K562 (cell line): ENCODE results near the gene FAAP100. TPM values are rescaled to one million over a fixed set of nuclear protein-coding genes. Genes with fewer than 3 reads are reported as not detected.

Experiments used
- ATF1 ChIP-seq, 2 experiments: fragments of 450-650 bp in 1 of 2; IDR thresholded peaks; 2 replicates each; pipeline ENCODE4 v1.6.1; 2016; ENCODE audit warnings: missing compliant biosample characterization in 1 of 2, missing genetic modification characterization in 1 of 2
- HMG20B ChIP-seq: fragments of 250-450 bp; sonication (Bioruptor Pico); IDR thresholded peaks from 2 replicates; pipeline ENCODE4 v1.5.0; 2021; ENCODE audit warnings: mild to moderate bottlenecking
- MAFG ChIP-seq: fragments of 450-650 bp; conservative IDR thresholded peaks from 2 replicates; pipeline ENCODE4 v1.6.1; 2016; ENCODE audit warnings: missing genetic modification characterization, missing compliant biosample characterization
- NEUROD1 ChIP-seq: fragments of 150-350 bp; IDR thresholded peaks from 2 replicates; pipeline ENCODE4 v1.6.1; 2014; ENCODE audit warnings: borderline replicate concordance, low read length, low read depth; ENCODE audit not compliant: partially characterized antibody
- PURB ChIP-seq: sonication (generic); formaldehyde crosslinking; IDR thresholded peaks from 2 replicates; pipeline ENCODE4 v1.9.0; 2021; ENCODE audit warnings: low read depth, mild to moderate bottlenecking, missing genetic modification reagents
- YBX1 ChIP-seq: fragments of 450-650 bp; IDR thresholded peaks from 2 replicates; pipeline ENCODE4 v1.7.1; 2016; ENCODE audit warnings: mild to moderate bottlenecking
- ZNF174 ChIP-seq: fragments of 250-450 bp; sonication (Bioruptor Pico); IDR thresholded peaks from 2 replicates; pipeline ENCODE4 v1.4.0; 2020; ENCODE audit warnings: mild to moderate bottlenecking
- polyA plus RNA-seq, 8 experiments: library from polyadenylated mRNA; depleted of rRNA in 4 of 8; stranded (reverse) in 5 of 8; unstranded in 3 of 8; fragments of >200 nt; fragmentation: Nextera tagmentation in 2 of 8; fragmentation: Illumina TruSeq in 1 of 8; extraction: Ambion mirVana in 2 of 8; extraction: Trizol in 1 of 8; gene quantifications; 2 replicates each; pipeline versions ENCODE4 v1.2.1 to v1.2.3, GENCODE V29; 2011 to 2014; ENCODE audit warnings: inconsistent platforms in 1 of 8, missing spikeins in 1 of 8
- total RNA-seq, 7 experiments: library from RNA; depleted of rRNA in 6 of 7; stranded (reverse); fragments of >200 nt in 6 of 7; fragmentation: Illumina TruSeq in 2 of 7; extraction: Trizol in 2 of 7; gene quantifications; 2 replicates each; pipeline versions ENCODE4 v1.2.1 to v1.2.3, GENCODE V29; 2011 to 2021; ENCODE audit warnings: low replicate concordance in 1 of 7
- TF ChIP-seq, protein P1 (sequence below): fragments of 450-650 bp; IDR thresholded peaks from 2 replicates; pipeline ENCODE4 v1.6.1; 2016; ENCODE audit warnings: mild to moderate bottlenecking, moderate library complexity
- TF ChIP-seq, protein P2 (sequence below): fragments of 450-650 bp; formaldehyde crosslinking; IDR thresholded peaks from 2 replicates; pipeline ENCODE4 v1.4.0; 2020; ENCODE audit warnings: mild to moderate bottlenecking, moderate library complexity
- TF ChIP-seq, protein P3 (sequence below): fragments of 450-650 bp; IDR thresholded peaks from 2 replicates; pipeline ENCODE4 v1.6.1; 2018; ENCODE audit not compliant: partially characterized antibody

FAAP100 gene
- total and polyA plus RNA-seq, 9 of the 15 experiments (the other 6 are each of a cell fraction or from before 2014, with no cell fraction given) = 0.31 to 51.2 (median 12.6) TPM

DNA sequence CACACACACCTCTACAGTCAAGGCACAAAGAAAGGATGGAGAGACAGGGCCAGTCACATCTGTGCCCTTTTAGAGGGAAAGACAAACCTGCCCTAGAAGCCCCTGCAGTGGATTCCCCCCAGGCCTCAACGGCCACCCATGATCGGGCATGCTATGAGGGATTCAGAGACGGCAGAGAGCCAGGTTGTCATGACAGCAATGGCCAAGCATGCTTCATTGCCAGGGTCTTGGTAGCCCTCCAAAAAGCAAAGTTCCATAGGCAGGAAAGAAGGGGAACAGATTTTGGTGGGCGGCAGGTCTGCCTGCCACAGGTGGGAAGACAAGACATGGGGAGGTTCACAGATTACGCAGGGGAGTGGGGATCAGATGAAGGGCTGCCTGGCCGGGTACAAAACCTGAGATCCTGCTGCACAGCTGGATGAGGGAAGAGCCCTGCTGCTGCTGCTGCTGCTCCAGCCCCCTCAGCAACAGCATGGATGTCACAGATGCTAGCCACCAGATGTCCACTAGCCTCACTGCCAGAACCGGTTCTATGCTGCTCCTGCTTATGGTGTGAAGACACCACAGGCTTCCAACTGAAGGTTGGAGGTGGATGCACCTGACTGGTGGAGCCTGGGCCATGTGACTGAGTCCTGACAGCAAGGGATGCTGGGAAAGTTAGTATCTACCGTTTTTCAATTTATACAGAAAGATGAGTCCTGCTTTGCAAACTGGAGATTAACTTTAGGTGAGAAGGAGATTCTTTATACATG lies 57.4 kb downstream of the FAAP100 start (continued):
- TF ChIP-seq, protein P1, sequence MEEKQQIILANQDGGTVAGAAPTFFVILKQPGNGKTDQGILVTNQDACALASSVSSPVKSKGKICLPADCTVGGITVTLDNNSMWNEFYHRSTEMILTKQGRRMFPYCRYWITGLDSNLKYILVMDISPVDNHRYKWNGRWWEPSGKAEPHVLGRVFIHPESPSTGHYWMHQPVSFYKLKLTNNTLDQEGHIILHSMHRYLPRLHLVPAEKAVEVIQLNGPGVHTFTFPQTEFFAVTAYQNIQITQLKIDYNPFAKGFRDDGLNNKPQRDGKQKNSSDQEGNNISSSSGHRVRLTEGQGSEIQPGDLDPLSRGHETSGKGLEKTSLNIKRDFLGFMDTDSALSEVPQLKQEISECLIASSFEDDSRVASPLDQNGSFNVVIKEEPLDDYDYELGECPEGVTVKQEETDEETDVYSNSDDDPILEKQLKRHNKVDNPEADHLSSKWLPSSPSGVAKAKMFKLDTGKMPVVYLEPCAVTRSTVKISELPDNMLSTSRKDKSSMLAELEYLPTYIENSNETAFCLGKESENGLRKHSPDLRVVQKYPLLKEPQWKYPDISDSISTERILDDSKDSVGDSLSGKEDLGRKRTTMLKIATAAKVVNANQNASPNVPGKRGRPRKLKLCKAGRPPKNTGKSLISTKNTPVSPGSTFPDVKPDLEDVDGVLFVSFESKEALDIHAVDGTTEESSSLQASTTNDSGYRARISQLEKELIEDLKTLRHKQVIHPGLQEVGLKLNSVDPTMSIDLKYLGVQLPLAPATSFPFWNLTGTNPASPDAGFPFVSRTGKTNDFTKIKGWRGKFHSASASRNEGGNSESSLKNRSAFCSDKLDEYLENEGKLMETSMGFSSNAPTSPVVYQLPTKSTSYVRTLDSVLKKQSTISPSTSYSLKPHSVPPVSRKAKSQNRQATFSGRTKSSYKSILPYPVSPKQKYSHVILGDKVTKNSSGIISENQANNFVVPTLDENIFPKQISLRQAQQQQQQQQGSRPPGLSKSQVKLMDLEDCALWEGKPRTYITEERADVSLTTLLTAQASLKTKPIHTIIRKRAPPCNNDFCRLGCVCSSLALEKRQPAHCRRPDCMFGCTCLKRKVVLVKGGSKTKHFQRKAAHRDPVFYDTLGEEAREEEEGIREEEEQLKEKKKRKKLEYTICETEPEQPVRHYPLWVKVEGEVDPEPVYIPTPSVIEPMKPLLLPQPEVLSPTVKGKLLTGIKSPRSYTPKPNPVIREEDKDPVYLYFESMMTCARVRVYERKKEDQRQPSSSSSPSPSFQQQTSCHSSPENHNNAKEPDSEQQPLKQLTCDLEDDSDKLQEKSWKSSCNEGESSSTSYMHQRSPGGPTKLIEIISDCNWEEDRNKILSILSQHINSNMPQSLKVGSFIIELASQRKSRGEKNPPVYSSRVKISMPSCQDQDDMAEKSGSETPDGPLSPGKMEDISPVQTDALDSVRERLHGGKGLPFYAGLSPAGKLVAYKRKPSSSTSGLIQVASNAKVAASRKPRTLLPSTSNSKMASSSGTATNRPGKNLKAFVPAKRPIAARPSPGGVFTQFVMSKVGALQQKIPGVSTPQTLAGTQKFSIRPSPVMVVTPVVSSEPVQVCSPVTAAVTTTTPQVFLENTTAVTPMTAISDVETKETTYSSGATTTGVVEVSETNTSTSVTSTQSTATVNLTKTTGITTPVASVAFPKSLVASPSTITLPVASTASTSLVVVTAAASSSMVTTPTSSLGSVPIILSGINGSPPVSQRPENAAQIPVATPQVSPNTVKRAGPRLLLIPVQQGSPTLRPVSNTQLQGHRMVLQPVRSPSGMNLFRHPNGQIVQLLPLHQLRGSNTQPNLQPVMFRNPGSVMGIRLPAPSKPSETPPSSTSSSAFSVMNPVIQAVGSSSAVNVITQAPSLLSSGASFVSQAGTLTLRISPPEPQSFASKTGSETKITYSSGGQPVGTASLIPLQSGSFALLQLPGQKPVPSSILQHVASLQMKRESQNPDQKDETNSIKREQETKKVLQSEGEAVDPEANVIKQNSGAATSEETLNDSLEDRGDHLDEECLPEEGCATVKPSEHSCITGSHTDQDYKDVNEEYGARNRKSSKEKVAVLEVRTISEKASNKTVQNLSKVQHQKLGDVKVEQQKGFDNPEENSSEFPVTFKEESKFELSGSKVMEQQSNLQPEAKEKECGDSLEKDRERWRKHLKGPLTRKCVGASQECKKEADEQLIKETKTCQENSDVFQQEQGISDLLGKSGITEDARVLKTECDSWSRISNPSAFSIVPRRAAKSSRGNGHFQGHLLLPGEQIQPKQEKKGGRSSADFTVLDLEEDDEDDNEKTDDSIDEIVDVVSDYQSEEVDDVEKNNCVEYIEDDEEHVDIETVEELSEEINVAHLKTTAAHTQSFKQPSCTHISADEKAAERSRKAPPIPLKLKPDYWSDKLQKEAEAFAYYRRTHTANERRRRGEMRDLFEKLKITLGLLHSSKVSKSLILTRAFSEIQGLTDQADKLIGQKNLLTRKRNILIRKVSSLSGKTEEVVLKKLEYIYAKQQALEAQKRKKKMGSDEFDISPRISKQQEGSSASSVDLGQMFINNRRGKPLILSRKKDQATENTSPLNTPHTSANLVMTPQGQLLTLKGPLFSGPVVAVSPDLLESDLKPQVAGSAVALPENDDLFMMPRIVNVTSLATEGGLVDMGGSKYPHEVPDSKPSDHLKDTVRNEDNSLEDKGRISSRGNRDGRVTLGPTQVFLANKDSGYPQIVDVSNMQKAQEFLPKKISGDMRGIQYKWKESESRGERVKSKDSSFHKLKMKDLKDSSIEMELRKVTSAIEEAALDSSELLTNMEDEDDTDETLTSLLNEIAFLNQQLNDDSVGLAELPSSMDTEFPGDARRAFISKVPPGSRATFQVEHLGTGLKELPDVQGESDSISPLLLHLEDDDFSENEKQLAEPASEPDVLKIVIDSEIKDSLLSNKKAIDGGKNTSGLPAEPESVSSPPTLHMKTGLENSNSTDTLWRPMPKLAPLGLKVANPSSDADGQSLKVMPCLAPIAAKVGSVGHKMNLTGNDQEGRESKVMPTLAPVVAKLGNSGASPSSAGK = peak; percentile 70
- TF ChIP-seq MAFG (no peak), ATF1 (CRISPR knock-in tag; IDR thresholded peaks at IDR 0.05) (no peak), ATF1 (tag; IDR thresholded peaks at IDR 0.05) (no peak), PURB (CRISPR knock-in tag) (no peak), HMG20B (no peak), NEUROD1 (no peak), ZNF174 (CRISPR knock-in tag) (no peak), YBX1 (no peak)
- TF ChIP-seq, protein P2, sequence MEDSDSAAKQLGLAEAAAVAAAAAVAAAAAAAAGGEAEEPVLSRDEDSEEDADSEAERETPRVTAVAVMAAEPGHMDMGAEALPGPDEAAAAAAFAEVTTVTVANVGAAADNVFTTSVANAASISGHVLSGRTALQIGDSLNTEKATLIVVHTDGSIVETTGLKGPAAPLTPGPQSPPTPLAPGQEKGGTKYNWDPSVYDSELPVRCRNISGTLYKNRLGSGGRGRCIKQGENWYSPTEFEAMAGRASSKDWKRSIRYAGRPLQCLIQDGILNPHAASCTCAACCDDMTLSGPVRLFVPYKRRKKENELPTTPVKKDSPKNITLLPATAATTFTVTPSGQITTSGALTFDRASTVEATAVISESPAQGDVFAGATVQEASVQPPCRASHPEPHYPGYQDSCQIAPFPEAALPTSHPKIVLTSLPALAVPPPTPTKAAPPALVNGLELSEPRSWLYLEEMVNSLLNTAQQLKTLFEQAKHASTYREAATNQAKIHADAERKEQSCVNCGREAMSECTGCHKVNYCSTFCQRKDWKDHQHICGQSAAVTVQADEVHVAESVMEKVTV = no peak
- TF ChIP-seq, protein P3, sequence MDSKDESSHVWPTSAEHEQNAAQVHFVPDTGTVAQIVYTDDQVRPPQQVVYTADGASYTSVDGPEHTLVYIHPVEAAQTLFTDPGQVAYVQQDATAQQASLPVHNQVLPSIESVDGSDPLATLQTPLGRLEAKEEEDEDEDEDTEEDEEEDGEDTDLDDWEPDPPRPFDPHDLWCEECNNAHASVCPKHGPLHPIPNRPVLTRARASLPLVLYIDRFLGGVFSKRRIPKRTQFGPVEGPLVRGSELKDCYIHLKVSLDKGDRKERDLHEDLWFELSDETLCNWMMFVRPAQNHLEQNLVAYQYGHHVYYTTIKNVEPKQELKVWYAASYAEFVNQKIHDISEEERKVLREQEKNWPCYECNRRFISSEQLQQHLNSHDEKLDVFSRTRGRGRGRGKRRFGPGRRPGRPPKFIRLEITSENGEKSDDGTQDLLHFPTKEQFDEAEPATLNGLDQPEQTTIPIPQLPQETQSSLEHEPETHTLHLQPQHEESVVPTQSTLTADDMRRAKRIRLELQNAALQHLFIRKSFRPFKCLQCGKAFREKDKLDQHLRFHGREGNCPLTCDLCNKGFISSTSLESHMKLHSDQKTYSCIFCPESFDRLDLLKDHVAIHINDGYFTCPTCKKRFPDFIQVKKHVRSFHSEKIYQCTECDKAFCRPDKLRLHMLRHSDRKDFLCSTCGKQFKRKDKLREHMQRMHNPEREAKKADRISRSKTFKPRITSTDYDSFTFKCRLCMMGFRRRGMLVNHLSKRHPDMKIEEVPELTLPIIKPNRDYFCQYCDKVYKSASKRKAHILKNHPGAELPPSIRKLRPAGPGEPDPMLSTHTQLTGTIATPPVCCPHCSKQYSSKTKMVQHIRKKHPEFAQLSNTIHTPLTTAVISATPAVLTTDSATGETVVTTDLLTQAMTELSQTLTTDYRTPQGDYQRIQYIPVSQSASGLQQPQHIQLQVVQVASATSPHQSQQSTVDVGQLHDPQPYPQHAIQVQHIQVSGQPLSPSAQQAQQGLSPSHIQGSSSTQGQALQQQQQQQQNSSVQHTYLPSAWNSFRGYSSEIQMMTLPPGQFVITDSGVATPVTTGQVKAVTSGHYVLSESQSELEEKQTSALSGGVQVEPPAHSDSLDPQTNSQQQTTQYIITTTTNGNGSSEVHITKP = no peak
